Coronary artery (tissue), 2 donors: Measurements from ENCODE around the gene SNX9.
"Not testable (repeated sequence)": the region's sequence is repeated elsewhere in the genome, so short reads cannot be mapped to it uniquely, and the experiment has no call there.

Experiments used
- DNase-seq: peaks from one replicate; pipeline ENCODE4 v3.0.0-alpha.2; 2017; ENCODE audit warnings: low spot score
- H3K27ac ChIP-seq, 2 donors: fragments of 200-600 bp; sonication (generic); one replicate each; pipeline ENCODE4 v1.5.1; 2016 to 2019
- H3K4me3 ChIP-seq: fragments of 200-600 bp; sonication (generic); 2 replicates; pipeline ENCODE4 v1.5.1; 2016; ENCODE audit warnings: mild to moderate bottlenecking, moderate library complexity
- CTCF ChIP-seq: fragments of 200-600 bp; sonication (generic); IDR thresholded peaks from one replicate; pipeline ENCODE4 v1.5.1; 2019; ENCODE audit warnings: antibody characterized with exemption

SNX9 gene

GRCh38 chr6:157964100-157964499, 141.1 kb downstream of the SNX9 start:
- Histone ChIP-seq H3K27ac (no peak overlapping the region), H3K4me3 (no peak overlapping the region)
- DNase-seq: no peak
- TF ChIP-seq CTCF: no peak

DNA sequence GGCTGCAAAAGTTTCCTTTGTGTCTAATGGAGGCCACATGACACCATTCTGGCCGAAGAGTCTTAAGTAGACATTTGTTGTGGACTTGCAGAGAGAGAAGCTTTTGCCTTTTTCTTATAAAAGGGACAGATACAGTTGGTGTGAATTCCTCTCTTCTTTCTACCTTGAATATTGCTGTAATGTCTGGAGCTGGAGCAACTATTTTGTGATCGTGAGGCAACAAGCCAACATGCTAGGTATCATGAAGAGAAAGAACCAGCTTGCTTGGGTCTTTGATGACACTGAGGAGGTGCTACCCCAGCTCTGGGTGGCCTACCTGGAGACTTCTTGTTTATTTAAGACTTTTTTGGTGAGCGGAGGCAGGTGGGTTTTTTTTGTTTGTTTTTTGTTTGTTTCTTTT, 142.3 kb downstream of the SNX9 start:
- no peak for TF ChIP-seq CTCF
- Histone ChIP-seq H3K27ac (no peak overlapping the region), H3K4me3 (no peak overlapping the region)
- no peak for DNase-seq

GRCh38 chr6:157966589-157966977, 143.5 kb downstream of the SNX9 start:
- Histone ChIP-seq H3K4me3 (no peak overlapping the region), H3K27ac (no peak overlapping the region)
- TF ChIP-seq CTCF: no peak
- no peak for DNase-seq

GRCh38 chr6:157967020-157967419, 144.0 kb downstream of the SNX9 start:
- no peak for DNase-seq

GRCh38 chr6:157967486-157967885, 144.4 kb downstream of the SNX9 start:
- TF ChIP-seq CTCF: no peak
- no peak overlapping the region for H3K27ac ChIP-seq
- no peak for DNase-seq
- no peak overlapping the region for H3K4me3 ChIP-seq

More at GRCh38 chr6:157967020-157967419, 144.0 kb downstream of the SNX9 start:
- no peak overlapping the region for H3K27ac ChIP-seq
- TF ChIP-seq CTCF: no peak
- H3K4me3 ChIP-seq: no peak overlapping the region

DNA sequence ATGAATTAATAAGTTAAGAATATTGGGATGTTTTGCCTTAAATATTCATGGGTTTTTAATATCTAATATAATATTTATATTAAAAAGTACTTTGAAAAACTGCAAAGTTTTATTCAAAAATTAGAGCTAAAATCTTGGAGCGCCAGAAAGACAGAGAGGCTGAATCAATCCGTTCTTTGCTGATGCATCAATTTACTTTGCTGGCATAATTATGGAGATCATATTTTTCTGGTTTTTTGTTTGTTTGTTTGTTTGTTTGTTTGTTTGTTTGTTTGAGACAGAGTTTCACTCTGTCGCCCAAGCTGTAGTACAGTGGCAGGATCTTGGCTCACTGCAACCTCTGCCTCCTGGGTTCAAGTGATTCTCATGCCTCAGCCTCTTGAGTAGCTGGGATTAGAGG, 149.1 kb downstream of the SNX9 start:
- H3K4me3 ChIP-seq, H3K27ac ChIP-seq, DNase-seq: not testable (repeated sequence)

- Histone ChIP-seq H3K4me3 (no peak overlapping the region), H3K27ac (no peak overlapping the region)
- TF ChIP-seq CTCF: no peak
- DNase-seq: no peak
These were observed 151.4 kb downstream of the SNX9 start for GRCh38 chr6:157974341-157974894.

DNA sequence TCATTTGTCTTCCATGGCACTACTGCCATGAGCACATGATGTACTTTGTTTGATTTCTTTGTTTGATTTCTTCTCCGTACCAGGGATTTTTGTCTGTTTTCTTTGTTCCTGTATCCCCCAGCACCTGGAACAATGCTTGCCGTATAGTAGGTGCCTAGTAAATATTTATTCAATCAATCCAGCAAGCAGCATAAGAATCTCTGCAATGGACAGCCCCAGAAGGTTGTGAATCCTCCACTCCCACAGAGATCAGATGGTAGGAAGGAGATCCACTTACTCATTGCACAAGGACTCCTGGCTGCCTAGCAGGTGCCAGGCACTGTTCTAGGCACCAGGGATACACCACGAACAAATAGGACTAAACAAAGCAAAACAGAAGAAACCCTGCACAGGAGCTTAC, 151.9 kb downstream of the SNX9 start:
- DNase-seq: no peak
- H3K4me3 ChIP-seq: no peak overlapping the region
- no peak for TF ChIP-seq CTCF
- no peak overlapping the region for H3K27ac ChIP-seq
